Measurements from ENCODE around the gene DSCAML1.

The DSCAML1 gene

DNA sequence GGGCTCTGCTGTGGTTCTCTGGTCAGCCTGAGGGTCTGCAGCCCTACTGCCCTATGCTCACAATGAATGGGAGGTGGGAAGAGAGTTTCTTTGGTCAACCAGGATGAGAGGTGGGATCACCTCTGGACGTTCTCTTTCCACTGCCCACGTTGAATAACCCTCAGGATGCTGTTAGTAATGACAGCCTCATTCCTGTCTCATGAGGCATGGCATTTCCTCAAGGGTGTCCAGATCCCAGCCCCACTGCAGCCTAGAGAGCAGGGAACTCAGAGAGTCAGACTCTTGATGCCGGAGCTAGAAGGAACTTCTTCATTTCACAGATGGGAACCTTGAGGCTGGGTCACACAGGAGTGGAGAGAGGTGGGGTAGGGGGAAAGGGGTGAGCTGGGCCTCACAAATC is 273.3 kb downstream of the DSCAML1 start:
- no peak for DNase-seq (ENCODE audit: low read depth in 2 of 2)

- no peak for DNase-seq (ENCODE audit: low read depth in 2 of 2)
Observed at GRCh38 chr11:117521974-117522373, 275.0 kb downstream of the DSCAML1 start.

DNA sequence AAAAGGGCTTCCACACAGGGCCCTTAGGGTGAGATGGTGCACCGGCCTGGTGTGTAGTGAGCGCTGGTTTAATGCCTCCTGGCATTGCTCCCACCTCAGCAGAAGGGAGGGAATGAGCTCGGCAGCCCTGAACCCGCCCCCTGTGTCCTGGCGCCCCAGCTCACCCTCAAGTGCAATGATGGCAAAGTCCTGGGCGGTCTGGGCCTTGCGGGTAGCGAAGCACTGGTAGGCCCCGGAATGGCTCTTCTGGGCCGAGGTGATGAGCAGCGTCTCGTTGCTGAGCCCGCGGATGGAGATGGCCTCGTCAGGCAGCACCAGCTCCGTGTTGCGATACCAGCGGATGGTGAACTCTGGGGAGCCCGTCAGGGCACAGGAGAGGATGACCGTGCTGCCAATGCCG is 276.1 kb downstream of the DSCAML1 start:
- no peak for DNase-seq (ENCODE audit: low read depth in 2 of 2)

GRCh38 chr11:117520201-117520600 is 276.8 kb downstream of the DSCAML1 start:
- DNase-seq (ENCODE audit: low read depth in 2 of 2), result no peak

DNA sequence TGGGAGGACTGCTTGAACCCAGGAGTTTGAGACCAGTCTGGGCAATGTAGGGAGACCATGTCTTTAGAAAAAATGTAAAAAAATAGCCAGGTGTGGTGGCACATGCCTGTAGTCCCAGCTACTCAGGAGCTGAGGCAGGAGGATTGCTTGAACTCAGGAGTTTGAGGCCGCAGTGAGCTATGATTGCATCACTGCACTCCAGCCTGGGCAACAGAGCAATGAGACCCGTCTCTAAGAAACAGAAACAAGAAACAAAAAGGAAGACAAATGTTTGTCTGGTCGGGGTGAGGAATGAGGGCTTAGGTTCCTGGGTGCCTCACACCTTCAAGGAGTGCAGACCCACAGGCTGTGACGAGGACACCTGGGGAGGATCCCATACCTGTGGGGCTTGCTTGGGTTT is 277.4 kb downstream of the DSCAML1 start:
- DNase-seq (ENCODE audit: low read depth in 2 of 2), result no peak

DNA sequence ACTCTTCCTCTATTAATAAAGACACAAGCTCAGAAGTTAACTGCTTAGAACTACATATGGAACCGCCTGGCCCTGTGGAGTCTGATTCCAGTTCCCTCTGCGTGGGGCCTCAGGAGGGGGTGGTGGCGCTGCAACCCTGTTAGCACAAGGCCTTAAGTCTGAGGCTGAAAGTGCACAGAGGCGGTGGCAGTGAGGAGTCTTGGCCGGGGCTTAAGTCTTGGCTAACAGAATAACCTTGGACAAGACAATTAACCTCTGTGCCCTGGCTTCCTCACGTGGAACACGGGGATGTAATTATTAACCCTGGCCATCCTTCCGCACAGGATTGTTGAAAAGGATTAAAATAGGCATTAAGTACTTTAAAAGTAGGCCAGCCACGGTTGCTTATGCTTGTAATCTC is 277.8 kb downstream of the DSCAML1 start:
- no peak for DNase-seq (ENCODE audit: low read depth in 2 of 2)

DNA sequence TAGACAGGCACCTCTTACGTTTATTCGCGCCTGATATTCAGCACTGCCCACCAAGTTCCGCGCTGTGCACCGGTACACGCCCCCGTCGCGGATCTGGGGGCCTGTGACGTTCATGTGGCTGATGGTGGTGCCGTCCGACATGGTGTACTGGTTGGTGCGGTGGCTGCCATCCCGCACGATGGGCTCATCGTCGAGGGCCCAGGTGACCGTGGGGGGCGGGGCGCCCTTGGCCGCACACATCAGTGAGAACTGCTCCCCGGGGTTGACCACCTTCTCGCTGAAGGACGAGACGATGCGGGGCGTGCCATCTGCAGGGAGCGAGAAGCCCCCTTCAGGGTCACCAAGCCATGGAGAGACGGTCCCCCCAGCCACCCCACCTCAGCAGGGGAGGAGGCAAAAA is 278.6 kb downstream of the DSCAML1 start:
- no peak for DNase-seq (ENCODE audit: low read depth in 2 of 2)

DNA sequence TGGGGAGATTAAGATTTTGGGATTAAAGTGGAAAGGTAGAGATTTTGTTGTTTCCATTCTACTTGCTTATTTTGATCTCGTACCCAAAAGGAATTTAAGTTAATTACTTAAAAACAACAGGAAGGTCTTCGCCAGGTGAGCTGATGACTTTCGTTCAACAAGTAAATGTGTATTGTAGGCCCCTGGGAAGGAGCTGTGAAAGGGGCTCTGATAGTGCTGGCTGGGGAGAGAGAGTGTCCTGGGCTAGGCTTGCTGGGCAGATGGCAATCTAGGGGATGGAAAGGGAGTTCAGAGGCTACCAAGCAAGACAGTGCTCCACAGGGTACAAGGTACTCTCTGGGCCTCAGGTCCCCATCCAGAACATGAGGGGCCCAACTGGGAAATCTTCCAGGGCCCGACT is 279.9 kb downstream of the DSCAML1 start:
- DNase-seq (ENCODE audit: low read depth in 2 of 2), result no peak

DNA sequence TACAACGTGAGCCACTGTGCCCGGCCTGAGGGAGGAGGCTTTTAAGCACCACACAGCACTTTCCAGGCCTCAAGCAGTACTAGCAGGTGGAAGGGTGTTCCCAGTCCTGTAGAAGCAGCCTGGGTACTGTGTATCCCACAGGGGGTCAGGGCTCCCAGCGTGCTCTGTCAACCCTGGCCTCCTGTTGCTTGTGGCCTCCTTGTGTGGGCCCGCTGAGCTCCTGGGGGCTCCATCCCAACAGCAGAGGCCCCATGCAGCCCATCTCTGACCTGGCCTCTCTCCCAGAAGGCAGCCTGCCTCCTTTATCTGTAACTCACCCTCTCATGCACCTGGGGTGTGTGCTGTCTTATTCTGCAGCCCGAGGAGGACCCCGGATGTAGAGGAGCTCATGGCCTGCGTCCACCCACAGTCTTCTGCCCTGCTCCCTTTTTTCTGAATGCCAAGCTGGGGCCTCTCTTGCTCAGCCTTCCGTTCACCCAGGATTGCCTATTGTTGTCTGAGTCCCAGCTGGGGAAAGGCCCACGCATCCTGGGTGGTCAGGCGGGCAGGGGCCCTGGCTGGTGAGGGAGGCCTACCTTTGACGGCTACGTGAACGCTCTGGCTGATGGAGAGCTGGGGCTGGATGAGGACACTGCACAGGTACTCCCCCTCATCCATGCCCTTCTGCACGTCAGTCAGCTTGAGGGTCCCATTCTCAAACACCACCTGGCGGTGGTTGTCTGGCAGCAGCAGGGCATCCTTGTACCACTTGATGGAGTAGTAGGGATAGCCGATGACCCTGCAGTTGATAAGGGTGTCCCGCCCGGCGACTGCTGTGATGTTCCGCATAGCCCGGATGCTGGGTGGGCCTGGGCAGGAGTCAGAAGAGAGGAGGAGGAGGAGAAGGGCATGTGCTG is 280.9 kb downstream of the DSCAML1 start:
- DNase-seq (ENCODE audit: low read depth in 2 of 2), result no peak

DNA sequence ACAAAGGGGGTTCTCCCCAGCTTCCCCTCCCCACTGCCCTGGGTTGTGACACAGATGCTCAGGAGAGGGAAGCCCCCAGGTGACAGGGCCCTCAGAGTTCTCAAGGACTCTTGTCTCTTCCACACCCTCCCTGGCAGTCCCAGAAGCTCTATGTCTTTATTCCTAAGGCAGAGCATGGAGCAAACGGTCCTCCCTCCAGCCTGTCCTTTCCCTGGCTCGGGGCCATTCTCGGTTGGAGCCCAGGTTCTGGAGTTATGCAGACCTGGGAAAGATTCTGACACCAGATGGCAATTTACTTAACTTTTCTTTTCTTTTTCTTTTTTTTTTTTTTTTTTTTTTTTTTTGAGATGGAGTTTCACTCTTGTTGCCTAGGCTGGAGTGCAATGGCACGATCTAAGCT is 282.8 kb downstream of the DSCAML1 start:
- no peak for DNase-seq (ENCODE audit: low read depth in 2 of 2)

DNA sequence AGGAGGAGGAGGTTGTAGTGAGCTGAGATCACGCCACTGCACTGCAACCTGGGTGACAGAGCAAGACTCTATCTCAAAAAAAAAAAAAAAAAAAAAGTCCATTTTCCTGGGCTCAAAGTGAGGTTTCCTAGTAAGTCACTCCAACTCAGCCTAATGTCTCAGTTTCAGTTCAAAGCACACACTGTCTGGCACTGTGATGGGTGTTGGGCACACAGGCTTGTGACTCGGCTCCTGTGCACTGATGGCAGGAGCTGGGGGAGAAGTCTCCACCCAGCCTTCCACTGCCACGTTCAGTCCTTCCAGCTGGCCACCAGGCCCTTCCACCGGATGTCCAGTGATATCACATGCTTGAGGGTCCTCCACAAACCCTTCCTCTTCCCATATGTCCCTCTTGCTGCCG is 283.4 kb downstream of the DSCAML1 start:
- DNase-seq (ENCODE audit: low read depth in 2 of 2), result no peak

DNA sequence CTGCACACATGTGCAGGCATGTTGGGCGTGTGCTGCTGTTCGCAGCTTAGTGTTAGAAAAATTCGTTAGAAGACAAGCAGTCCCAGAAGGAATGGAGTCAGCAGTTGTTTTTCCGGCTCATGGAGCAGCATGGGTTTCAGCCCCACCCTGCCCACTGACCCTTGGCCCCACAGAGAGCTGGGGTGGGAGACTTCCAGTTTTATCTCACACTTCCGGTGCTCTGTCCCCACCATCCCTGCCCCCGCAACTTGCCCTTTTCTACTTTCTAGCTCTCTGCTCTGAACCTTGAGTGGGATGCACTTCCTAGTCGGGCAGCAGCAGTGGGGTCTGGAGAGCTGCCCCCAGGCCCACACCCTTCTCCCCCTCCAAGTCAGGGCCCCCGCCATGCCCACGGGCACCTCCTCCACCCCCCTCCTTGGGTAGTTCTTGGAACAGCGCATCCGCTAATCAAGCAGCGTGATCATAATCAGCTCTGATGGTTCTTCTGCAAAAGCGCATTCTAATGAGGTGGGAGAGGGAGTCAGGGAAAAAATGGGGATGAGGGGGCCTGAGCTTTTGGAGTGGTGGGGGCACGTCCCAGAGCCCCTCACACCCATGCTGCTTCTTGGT is 285.0 kb downstream of the DSCAML1 start:
- no peak for DNase-seq (ENCODE audit: low read depth in 2 of 2)

- no peak for DNase-seq (ENCODE audit: low read depth in 2 of 2)
Observed at GRCh38 chr11:117511483-117511930, 285.5 kb downstream of the DSCAML1 start.

DNA sequence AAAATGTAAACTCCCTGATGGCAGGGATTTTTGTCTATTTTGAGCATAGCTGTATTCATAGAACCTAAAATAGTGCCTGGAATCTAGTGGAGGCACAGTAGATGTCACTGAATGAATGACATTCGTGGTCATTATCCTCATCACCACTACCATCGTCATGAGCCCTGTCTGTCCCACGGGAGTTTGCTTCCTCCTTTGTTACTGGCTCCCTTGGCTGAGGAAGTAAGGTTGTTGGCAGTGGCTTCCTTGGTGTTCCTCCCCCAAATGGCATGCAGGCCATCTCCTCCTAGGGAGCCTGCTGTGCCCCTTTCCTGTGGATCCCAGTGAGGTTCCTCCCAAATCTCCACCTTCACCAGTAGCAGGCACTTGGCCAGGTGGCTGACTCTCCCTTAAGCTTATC is 286.4 kb downstream of the DSCAML1 start:
- no peak for DNase-seq (ENCODE audit: low read depth in 2 of 2)

DNA sequence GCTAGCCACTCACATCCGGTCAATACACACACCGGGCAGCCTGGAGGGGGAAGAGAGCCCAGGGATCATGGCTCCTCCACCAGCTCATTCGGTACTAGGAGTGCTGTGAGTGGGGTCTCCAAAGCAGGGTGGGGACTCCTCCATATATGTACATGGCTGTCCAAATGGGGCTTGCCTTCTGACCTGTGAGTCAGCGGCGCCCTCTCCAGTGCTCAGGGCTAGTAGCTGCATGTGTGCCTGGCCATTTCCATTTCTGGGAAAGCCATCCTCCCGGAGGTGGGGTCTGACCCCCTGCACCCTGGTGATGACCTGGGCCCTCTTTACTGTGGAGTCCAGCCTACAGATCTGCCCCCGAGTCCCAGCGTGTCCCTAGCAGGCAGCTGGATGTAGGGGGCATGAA is 287.5 kb downstream of the DSCAML1 start:
- no peak for DNase-seq (ENCODE audit: low read depth in 2 of 2)

- no peak for DNase-seq (ENCODE audit: low read depth in 2 of 2)
Observed at GRCh38 chr11:117506971-117507370, 290.0 kb downstream of the DSCAML1 start.

GRCh38 chr11:117505285-117505970 is 291.6 kb downstream of the DSCAML1 start:
- DNase-seq (ENCODE audit: low read depth in 2 of 2), result no peak

DNA sequence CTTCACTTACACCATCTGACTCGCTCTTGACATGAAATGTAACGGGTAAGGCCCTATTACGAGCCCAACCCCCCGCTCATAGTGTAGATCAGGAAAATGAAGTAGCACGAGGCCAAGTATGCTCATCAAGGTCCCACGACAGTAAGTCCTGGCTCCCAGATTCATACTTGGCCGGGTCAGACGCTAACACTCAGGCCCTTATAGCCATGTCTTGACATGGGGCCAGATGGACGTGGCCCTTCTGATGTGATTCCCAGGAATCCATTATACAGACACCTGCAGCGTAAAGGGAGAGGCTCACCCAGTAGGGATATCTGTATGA is 294.3 kb downstream of the DSCAML1 start:
- DNase-seq (ENCODE audit: low read depth in 2 of 2), result no peak

DNA sequence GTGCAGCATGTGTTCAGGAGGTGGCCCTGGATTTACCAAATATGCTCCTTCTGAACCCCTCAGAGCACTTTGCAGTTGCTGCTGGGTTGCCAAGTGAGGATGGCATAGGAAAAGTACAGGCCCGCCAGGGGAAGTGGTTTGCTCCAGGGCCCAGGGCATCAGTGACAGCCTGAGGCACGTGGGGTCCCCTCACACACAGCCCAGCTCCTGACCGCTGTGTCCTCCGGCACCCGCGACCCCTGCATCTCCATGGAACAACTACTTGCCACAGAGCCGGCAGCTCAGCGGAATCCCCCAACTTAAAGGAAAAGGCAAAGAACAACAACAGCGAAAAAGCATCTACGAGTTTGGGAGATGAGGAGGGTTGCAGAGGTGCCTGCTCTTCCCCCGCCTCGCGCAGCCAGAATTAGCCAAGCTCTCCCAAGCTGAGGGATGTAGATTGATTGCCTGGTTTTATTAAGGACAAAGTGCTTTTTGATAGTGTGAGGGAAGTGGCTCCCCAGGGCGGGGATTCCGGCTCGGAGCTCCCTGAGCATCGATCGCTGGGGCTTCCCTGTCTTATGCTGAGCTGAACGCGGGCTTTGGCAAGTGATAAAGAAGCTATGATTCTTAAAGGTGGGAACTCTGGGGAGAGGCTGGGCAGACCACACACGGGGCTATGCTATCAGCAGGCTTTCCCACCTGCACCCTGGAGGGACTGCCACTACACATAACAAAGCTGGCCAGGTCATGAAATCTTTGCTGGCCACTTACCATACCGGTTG is 294.8 kb downstream of the DSCAML1 start:
- no peak for DNase-seq (ENCODE audit: low read depth in 2 of 2)

- no peak for DNase-seq (ENCODE audit: low read depth in 2 of 2)
Observed at GRCh38 chr11:117501237-117501898, 295.6 kb downstream of the DSCAML1 start.

GRCh38 chr11:117498791-117499190 is 298.2 kb downstream of the DSCAML1 start:
- no peak for DNase-seq (ENCODE audit: low read depth in 2 of 2)

Measured in activated CD8-positive, alpha-beta memory T cell treated with anti-CD3 and anti-CD28 coated beads for 4 hours (primary cell).